ENCODE results near the gene SLC30A2.

Gene SLC30A2

DNA sequence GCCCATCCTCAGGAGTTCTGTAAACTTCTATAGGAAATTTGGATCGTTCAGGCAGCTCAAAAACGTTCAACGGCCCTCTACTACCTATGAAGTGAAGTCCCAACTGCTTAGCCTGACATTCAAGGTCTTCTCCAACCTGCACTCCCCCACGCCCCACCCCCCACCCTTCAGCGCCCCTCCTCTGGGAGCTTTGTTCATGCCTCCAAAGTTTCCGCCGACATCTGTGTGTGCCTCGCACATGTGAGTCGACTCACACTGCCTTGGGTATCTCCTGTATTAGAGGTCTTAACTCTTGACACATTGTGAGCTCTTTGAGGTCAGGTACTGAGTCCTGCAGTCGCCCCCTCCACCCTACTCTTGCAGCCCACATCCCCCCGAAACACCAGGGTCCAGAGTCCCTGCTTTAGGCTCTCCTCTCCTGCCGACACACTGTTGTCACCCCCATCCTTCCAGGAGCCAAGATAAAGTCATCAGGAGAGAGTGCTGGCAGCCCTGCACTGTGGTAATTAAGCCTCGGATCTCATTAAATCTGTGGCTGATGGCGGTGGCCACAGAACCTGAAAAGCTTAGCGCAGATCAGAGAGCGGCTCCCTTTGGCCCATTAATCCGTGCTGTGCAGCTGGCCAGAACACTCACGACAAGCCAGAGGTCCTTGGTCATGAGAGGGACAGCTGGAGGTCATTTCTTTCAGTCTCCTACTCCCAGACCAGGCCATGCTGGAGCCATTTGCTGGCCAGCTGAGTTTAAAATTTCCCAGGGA lies 46.7 kb downstream of the SLC30A2 start:
- in situ Hi-C loops (cut with HindIII; ENCODE audit: low sequenced_read_pairs), result loop anchor here (5.0 to 10.0 kb wide), 2 partner anchors 102 to 106 kb away; no protein-coding TSS in a partner anchor

DNA sequence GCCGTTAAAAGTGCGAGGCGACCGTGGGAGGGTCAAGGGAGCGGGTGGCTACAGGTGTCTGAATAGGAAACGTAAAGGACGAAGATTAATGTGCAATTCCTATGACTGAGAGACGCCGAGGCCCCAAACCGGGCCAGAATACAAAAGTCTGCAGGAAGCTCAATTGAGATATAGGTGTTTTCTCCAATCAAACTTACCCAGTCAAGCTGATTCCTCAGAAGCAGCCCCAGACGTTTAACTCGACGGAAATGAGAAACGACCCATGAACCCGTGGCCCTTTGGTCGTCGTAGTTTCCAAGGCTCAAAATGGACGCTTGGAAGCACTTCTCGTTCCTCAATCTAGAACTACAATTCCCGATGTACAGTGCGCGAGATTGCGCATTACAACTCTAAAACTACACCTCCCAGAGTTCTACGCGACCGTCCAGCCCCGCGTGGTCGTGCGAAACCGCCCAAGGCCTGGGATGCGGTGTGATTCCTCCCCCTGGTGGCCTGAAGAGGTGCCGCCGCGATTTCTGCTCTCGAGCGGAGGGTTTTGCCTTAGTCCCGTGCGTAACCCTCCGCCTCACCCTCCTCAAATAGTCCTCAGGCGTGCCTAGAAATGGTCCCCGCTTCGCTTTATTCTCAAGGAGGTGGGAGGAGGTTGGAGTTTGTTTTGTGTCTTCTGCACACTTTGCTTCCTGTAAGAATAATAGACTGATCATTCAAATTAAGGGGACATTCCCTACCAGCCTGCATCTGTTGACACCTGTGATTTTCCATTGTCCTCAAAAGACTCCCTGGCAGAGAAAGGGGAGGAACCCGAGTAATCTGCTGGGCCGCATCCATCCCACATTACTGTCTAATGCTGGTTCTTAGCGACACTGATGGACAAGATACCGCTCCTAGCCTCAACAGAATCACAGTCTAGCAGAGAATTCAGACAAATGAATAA lies 47.8 kb downstream of the SLC30A2 start, which contains the start of gene PAFAH2:
Gene PAFAH2, minus strand, starts transcription at position 236 of the 934 bp plus-strand sequence. CDS start 7,247 bp downstream, outside the sequence.
- in situ Hi-C loops (cut with HindIII; ENCODE audit: low sequenced_read_pairs), result loop anchor here (5.0 to 10.0 kb wide), 2 partner anchors 101 to 107 kb away; no protein-coding TSS in a partner anchor

DNA sequence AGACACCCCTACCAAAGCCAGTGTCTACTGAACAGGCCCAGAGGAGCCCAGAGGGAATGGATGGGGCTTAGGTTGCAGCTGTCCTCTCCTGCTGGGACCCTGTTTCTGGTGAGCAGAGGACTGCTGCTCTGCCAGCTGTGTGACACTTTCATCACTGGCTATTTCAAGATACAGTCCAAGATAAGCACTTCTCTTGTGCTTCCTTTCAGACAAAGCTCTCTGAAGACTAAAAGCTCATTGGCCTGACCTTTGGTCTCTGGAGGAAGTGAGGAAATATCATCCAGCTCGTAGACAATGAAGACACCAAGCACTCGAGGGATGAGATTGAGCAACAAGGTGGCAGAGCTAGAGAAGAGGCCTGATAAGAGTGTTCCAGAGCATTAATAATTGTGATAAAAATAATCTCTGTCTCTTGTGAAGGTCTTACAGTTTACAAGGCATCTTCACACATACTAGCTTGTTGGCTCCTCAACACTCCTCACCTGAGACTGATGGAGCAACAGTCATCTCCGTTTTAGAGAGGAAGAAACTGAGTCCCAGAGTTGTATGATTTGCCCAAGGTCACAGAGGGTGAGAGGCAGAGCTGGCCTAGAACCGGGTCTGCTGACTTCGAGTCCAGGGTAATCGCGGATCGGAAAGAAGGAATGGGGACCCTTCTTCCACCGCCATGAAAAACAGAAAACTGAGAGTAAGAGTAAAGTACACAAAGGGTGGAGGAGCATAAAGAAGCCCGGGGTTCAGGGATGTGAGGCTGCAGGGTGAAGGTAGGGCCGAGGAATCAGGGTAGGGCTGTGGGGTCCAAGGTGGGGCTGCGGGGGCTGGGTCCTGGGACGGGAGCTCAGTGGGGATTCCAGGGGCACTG lies 48.7 kb downstream of the SLC30A2 start:
- in situ Hi-C loops (cut with HindIII; ENCODE audit: low sequenced_read_pairs), result loop anchor here (5.0 to 10.0 kb wide), 2 partner anchors 100 to 108 kb away; no protein-coding TSS in a partner anchor

DNA sequence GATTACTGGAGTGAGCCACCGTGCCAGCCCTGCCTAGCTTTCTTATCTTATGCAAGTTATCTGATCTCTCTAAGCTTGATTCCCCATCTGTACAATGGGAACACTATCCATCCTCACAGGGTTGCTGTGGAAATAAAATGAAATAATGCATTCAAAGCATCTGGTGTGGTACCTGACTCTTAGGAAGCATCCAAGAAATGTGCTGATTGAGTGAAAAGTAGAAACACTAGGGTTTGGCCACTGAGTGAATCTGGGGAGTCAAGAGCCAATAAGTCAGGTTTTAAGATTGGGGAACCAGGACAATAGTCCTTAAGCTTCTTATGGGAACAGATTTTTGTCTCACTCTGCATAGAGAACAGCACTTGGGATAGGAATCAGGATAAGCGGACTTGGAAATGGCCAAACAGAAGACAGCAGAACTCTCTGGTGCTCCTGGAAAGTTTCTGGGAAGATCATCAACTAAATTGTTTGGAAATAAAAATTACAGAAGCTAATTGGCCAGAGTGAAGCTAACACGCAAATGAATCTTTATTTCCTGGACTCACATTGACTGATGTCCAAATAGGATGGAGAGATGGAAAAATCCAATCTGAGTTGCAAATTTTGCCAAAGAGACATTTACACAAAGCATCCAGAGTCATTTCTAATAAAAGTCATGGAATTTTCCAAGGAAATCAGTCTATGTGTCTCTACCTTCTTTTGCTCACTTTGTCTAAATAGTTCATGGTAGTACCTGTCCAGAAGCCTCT lies 51.3 kb downstream of the SLC30A2 start:
- in situ Hi-C loops (cut with HindIII; ENCODE audit: low sequenced_read_pairs), result loop anchor here (5.0 to 10.0 kb wide), 2 partner anchors 97 to 110 kb away; no protein-coding TSS in a partner anchor

DNA sequence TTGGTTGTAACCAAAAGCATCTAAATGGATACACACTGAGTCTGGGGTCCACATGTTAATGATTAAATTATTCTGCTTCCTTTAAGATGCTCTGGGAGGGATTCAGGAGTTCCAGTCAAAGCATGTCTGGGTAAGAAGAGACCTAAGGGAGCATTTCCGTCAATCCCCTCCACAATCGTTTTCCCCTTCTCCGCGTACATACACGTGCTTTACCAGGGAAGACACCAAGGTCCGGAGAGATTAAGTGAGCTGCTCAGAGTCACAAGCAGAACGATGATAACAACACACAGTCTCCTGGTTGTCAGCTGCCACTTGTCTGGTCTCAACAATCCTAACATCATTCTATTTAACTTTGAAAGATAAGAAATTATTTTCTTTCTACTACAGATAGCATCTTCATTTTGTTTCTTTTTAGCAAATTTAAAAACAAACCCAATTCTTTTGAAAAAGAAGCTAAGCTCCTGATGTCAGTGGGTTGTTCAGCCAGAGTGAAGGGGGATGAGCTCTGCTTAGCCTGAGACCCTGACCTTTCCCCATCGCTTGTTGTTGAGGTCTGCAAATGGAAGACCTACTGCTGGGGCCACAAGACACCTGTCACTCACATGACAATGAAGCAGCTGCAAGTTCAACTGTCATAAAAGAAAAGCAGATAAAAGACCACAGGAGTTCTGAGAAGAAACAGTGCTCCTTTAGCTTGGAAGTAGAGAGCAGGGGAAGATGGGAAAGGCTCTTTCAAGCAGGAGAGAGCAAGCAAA lies 52.5 kb downstream of the SLC30A2 start:
- in situ Hi-C loops (cut with HindIII; ENCODE audit: low sequenced_read_pairs), result loop anchor here (10.0 kb wide), 1 partner anchor 111 kb away; no protein-coding TSS in a partner anchor

GRCh38 chr1:25992689-25993171 lies 53.2 kb downstream of the SLC30A2 start:
- in situ Hi-C loops (cut with HindIII; ENCODE audit: low sequenced_read_pairs), result loop anchor here (10.0 kb wide), 1 partner anchor 112 kb away; no protein-coding TSS in a partner anchor

DNA sequence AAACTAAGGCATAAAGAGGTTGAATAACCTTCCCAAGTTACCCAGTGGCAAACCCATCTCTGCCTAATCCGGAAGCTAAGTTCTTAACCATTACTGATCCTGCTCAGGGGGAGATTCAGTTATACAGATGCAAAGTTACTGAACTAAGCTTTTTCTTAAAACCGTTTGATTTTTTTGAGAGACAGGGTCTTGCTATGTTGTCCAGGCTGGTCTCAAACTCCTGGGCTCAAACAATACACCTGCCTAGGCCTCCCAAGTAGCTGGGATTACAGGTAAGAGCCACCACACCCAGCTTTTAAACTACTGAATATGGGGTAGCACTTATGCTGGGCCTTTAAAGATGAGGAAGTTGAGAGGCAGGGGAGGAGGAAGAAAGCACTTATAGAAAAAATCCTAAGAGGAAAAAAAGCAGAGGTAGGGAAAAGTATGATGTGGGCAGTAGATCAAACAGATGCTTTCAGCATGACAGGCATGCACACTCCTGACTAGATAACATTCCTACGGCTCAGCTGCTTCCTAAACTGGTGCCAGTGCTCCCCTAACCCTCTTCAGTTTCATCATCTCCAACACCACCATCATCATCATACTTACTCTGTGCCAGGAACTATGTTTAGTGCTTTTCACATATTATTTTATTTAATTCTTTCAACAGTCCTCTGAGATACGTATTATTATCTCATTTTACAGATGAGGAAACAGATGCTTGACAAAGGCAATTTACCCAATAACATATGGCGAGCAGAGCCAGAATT lies 53.8 kb downstream of the SLC30A2 start:
- in situ Hi-C loops (cut with HindIII; ENCODE audit: low sequenced_read_pairs), result loop anchor here (10.0 kb wide), 1 partner anchor 113 kb away; no protein-coding TSS in a partner anchor

GRCh38 chr1:25990702-25991395 lies 55.1 kb downstream of the SLC30A2 start:
- in situ Hi-C loops (cut with HindIII; ENCODE audit: low sequenced_read_pairs), result loop anchor here (10.0 kb wide), 1 partner anchor 114 kb away; no protein-coding TSS in a partner anchor

DNA sequence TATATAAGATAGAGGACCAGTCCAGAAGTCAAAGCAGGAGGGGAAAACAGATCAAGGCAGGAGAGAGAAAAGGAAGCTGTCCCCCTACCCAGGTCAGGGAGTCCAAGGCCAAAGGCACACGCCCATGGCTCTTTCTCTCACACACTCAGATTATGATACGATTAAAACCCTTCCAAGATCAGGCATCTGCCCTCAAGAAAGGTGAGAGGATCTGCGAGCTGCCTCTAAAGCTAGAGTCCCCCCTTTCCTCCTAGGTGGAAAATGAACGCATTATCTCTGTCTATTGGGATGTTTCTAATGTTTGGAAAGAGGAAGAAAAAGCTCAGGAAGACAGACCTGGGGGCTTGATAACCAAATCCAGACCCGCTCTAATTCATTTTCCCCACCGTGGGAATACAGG lies 55.7 kb downstream of the SLC30A2 start:
- in situ Hi-C loops (cut with HindIII; ENCODE audit: low sequenced_read_pairs), result loop anchor here (10.0 kb wide), 1 partner anchor 115 kb away; no protein-coding TSS in a partner anchor

DNA sequence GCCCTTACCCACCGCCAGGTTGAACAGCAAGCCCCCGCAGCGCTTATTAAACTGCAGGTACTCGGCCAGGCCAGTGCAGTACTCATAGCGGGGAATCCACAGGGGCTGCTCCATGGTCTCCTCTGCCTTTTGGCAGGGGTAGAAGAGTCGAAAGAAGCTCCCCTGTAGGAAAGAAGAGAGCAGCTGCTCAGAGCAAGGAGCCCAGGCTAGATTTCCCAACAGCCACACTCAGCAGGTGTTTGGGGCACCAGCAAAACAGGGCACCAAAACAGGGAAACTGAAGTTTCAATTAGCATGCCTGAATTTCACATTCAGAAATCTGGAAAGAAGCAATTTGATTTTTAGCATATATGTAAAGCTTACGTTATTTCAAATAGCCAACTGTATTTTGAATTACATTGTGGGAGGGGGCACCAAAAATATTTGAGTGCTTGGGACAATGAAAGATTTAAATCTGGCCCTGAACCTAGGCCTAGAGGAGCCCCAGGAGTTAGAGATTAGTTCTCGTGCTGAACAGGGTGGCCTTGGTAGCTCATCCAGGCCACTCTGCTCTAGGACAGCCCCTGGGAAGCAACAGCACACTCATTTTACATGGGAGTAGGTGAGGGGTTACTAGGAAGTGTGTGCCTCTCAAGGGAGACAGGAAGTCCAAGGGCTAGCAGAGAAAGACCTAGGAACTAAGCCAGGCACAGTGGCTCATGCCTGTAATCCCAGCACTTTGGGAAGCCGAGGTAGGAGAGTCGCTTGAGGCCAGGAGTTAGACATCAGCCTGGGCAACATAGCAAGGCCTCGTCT lies 56.3 kb downstream of the SLC30A2 start:
- in situ Hi-C loops (cut with HindIII; ENCODE audit: low sequenced_read_pairs), result loop anchor here (10.0 kb wide), 1 partner anchor 115 kb away; no protein-coding TSS in a partner anchor

DNA sequence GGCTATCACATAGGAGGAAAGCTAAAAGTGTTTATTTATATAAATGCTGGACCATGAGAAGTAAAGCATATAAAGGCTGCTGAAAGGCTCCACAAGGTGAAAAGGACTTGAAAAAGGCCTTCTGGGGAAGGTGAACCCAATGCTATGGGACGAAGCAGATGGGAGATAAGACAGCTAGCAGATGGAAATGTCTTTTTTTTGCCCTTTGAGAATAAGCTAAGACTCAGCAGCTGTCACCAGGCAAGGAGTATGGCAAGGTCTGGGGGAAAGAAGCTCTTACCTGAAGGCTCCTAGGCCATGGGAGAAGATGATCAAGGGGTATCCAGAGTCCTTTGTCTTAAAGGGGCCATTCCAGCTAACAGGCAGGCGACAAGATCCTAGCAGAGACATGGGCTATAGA lies 58.0 kb downstream of the SLC30A2 start:
- in situ Hi-C loops (cut with HindIII; ENCODE audit: low sequenced_read_pairs), result no loop called here

All from DLD1 (cell line).